Measurements from ENCODE around the gene REEP1.

DNA sequence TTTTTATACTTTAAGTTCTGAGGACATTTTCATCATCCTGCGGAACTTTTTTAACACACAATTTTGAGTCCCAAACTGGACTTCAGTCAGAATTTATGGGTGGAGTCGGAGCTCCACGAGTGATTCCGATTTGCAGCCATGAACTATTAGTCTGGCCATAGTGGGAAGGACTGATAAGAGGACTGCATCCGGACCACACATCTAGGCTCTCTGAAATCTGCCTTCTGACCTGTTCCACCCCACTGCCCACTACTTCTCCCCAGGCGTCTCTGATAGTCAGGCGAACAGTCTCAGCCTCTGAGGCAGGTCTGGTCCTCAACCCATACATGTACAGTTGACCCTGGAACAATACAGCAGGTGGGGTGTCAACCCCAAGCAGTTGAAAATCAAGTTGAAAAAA, 133.0 kb downstream of the REEP1 start:
- TF ChIP-seq, protein P1, sequence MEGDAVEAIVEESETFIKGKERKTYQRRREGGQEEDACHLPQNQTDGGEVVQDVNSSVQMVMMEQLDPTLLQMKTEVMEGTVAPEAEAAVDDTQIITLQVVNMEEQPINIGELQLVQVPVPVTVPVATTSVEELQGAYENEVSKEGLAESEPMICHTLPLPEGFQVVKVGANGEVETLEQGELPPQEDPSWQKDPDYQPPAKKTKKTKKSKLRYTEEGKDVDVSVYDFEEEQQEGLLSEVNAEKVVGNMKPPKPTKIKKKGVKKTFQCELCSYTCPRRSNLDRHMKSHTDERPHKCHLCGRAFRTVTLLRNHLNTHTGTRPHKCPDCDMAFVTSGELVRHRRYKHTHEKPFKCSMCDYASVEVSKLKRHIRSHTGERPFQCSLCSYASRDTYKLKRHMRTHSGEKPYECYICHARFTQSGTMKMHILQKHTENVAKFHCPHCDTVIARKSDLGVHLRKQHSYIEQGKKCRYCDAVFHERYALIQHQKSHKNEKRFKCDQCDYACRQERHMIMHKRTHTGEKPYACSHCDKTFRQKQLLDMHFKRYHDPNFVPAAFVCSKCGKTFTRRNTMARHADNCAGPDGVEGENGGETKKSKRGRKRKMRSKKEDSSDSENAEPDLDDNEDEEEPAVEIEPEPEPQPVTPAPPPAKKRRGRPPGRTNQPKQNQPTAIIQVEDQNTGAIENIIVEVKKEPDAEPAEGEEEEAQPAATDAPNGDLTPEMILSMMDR (conservative IDR thresholded peaks at IDR 0.05; ENCODE audit: low read depth, low read length): no peak
- TF ChIP-seq CHD1 (IDR thresholded peaks at IDR 0.05; ENCODE audit: low read depth, low read length) (no peak), MXI1 (IDR thresholded peaks at IDR 0.05; ENCODE audit: borderline replicate concordance, low read depth, low read length) (no peak), NFE2L2 (IDR thresholded peaks at IDR 0.05; ENCODE audit: low read depth, low read length) (no peak)

All from IMR-90 (cell line).